Liver (tissue), 3 donors: ENCODE measurements around the gene UPF3A.

Experiments
- EGR1 ChIP-seq, 2 donors: IDR thresholded peaks; 2 replicates each; pipeline ENCODE4 v1.6.1; 2016 to 2018; ENCODE audit warnings: antibody characterized with exemption in 2 of 2, low read depth in 2 of 2
- FOXA1 ChIP-seq: IDR thresholded peaks from 2 replicates; pipeline ENCODE4 v1.6.1; 2016; ENCODE audit warnings: antibody characterized with exemption
- GABPA ChIP-seq, 2 donors: IDR thresholded peaks in 1 of 2; conservative IDR thresholded peaks in 1 of 2; 2 replicates each; pipeline ENCODE4 v1.6.1; 2016; ENCODE audit warnings: antibody characterized with exemption in 2 of 2, mild to moderate bottlenecking in 1 of 2, moderate library complexity in 1 of 2
- JUND ChIP-seq, 2 donors: IDR thresholded peaks; 2 replicates each; pipeline ENCODE4 v1.6.1; 2016; ENCODE audit warnings: antibody characterized with exemption in 2 of 2
- RAD21 ChIP-seq, 2 donors: IDR thresholded peaks; 2 replicates each; pipeline ENCODE4 v1.6.1; 2016; ENCODE audit warnings: antibody characterized with exemption in 2 of 2, mild to moderate bottlenecking in 2 of 2
- RXRA ChIP-seq, 2 donors: IDR thresholded peaks; 2 replicates each; pipeline ENCODE4 v1.6.1; 2017 to 2018; ENCODE audit warnings: antibody characterized with exemption in 2 of 2, mild to moderate bottlenecking in 1 of 2
- SP1 ChIP-seq: IDR thresholded peaks from 2 replicates; pipeline ENCODE4 v1.6.1; 2018; ENCODE audit warnings: antibody characterized with exemption, mild to moderate bottlenecking
- TAF1 ChIP-seq: conservative IDR thresholded peaks from 2 replicates; pipeline ENCODE4 v1.6.1; 2016; ENCODE audit warnings: antibody characterized with exemption, mild to moderate bottlenecking
- YY1 ChIP-seq: IDR thresholded peaks from 2 replicates; pipeline ENCODE4 v1.6.1; 2016; ENCODE audit warnings: antibody characterized with exemption, mild to moderate bottlenecking
- TF ChIP-seq, protein P1 (sequence below): fragments of 150-350 bp; IDR thresholded peaks from 2 replicates; pipeline ENCODE4 v1.5.1; 2017; ENCODE audit warnings: improper control_type of control experiment, low read depth, low read length; ENCODE audit not compliant: missing input control
- TF ChIP-seq, protein P2 (sequence below): IDR thresholded peaks from 2 replicates; pipeline ENCODE4 v1.6.1; 2016; ENCODE audit warnings: antibody characterized with exemption, mild to moderate bottlenecking
- TF ChIP-seq, protein P3 (sequence below): IDR thresholded peaks from 2 replicates; pipeline ENCODE4 v1.6.1; 2016; ENCODE audit warnings: antibody characterized with exemption
- donor health status: healthy.
- donor health status: healthy.

DNA sequence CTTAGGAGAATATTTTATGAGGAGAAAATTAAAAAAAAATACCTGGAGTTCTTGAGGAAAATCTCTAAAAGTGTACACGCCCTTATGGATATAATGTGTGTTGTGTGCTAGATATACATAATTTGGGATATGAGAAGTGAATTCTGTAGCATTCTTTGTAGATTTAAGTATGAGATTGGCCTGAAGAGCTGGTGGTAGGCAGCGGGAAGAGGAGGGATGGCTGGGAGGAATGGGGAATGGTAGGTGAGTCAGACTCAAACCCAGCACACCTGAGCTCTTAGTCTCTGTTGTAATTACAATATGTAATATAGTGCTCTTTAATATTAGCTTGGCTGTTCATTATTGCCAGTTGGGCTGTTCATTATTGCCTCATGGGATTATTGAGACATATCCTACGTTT lies 39.9 kb downstream of the UPF3A start:
- no peak for TF ChIP-seq YY1
- TF ChIP-seq, protein P1, sequence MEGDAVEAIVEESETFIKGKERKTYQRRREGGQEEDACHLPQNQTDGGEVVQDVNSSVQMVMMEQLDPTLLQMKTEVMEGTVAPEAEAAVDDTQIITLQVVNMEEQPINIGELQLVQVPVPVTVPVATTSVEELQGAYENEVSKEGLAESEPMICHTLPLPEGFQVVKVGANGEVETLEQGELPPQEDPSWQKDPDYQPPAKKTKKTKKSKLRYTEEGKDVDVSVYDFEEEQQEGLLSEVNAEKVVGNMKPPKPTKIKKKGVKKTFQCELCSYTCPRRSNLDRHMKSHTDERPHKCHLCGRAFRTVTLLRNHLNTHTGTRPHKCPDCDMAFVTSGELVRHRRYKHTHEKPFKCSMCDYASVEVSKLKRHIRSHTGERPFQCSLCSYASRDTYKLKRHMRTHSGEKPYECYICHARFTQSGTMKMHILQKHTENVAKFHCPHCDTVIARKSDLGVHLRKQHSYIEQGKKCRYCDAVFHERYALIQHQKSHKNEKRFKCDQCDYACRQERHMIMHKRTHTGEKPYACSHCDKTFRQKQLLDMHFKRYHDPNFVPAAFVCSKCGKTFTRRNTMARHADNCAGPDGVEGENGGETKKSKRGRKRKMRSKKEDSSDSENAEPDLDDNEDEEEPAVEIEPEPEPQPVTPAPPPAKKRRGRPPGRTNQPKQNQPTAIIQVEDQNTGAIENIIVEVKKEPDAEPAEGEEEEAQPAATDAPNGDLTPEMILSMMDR = no peak
- no peak for TF ChIP-seq EGR1 (IDR thresholded peaks at IDR 0.05; ENCODE audit: low read depth in 2 of 2)
- TF ChIP-seq TAF1 = no peak
- TF ChIP-seq SP1 = no peak
- TF ChIP-seq, protein P2, sequence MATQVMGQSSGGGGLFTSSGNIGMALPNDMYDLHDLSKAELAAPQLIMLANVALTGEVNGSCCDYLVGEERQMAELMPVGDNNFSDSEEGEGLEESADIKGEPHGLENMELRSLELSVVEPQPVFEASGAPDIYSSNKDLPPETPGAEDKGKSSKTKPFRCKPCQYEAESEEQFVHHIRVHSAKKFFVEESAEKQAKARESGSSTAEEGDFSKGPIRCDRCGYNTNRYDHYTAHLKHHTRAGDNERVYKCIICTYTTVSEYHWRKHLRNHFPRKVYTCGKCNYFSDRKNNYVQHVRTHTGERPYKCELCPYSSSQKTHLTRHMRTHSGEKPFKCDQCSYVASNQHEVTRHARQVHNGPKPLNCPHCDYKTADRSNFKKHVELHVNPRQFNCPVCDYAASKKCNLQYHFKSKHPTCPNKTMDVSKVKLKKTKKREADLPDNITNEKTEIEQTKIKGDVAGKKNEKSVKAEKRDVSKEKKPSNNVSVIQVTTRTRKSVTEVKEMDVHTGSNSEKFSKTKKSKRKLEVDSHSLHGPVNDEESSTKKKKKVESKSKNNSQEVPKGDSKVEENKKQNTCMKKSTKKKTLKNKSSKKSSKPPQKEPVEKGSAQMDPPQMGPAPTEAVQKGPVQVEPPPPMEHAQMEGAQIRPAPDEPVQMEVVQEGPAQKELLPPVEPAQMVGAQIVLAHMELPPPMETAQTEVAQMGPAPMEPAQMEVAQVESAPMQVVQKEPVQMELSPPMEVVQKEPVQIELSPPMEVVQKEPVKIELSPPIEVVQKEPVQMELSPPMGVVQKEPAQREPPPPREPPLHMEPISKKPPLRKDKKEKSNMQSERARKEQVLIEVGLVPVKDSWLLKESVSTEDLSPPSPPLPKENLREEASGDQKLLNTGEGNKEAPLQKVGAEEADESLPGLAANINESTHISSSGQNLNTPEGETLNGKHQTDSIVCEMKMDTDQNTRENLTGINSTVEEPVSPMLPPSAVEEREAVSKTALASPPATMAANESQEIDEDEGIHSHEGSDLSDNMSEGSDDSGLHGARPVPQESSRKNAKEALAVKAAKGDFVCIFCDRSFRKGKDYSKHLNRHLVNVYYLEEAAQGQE = no peak
- no peak for TF ChIP-seq GABPA (IDR thresholded peaks at IDR 0.05 in 1 of 2, conservative IDR thresholded peaks at IDR 0.05 in 1 of 2)
- no peak for TF ChIP-seq FOXA1
- TF ChIP-seq JUND (IDR thresholded peaks at IDR 0.05) = no peak
- TF ChIP-seq, protein P3, sequence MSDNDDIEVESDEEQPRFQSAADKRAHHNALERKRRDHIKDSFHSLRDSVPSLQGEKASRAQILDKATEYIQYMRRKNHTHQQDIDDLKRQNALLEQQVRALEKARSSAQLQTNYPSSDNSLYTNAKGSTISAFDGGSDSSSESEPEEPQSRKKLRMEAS = no peak
- TF ChIP-seq RAD21 (IDR thresholded peaks at IDR 0.05) = no peak
- no peak for TF ChIP-seq RXRA (IDR thresholded peaks at IDR 0.05)
